ENCODE data around the gene DLGAP1.

The DLGAP1 gene

DNA sequence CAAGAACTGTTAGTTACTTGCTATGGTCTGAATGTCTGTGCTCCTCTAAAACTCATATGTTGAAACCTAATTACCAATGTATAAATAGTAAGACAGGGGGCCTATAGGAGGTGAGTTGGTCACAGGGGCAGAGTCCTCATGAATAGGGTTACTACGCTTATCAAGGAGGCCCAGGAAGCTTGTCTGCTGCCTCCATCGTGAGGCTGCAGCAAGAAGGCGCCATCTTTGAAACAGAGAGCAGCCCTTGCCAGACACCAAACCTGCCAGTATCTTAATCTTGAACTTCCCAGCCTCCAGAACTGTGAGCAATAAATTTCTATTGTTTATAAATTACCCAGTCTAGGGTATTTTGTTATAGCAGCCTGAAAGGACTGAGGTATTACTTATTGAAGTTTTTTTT, 926.0 kb downstream of the DLGAP1 start:
- Mint-ChIP-seq H3K27me3 (no peaks in the 10 kb centered on the region), H3K4me1 (peaks cover 15% of the 10 kb centered on the region), H3K4me3 (no peak overlapping the region), H3K27ac (no peak overlapping the region), H3K36me3 (no peaks in the 10 kb centered on the region), H3K9me3 (no peaks in the 10 kb centered on the region)

DNA sequence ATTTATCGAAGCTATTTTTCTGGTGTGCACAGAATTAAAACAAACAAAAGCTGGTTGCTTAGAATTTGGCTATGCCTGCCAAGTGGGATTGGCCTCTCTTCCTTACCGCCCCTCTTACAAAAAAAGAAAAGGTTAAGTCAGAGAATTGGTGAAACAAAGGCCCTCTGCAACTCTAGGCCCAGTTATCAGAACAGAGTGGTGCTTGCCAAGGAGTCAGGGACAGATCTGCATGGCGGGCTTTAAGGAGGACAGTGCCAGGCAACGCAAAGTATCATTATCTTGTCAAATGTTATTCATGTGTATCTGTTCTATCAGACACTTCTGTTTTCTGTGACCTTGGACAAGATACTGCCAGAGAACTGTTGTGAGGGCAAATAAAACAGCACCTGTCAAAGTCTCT, 926.9 kb downstream of the DLGAP1 start:
- no peak overlapping the region for H3K4me3 Mint-ChIP-seq
- peaks cover 15% of the 10 kb centered on the region for H3K4me1 Mint-ChIP-seq
- no peak overlapping the region for H3K27ac Mint-ChIP-seq
- H3K36me3 Mint-ChIP-seq = no peaks in the 10 kb centered on the region
- no peaks in the 10 kb centered on the region for H3K27me3 Mint-ChIP-seq
- no peaks in the 10 kb centered on the region for H3K9me3 Mint-ChIP-seq

DNA sequence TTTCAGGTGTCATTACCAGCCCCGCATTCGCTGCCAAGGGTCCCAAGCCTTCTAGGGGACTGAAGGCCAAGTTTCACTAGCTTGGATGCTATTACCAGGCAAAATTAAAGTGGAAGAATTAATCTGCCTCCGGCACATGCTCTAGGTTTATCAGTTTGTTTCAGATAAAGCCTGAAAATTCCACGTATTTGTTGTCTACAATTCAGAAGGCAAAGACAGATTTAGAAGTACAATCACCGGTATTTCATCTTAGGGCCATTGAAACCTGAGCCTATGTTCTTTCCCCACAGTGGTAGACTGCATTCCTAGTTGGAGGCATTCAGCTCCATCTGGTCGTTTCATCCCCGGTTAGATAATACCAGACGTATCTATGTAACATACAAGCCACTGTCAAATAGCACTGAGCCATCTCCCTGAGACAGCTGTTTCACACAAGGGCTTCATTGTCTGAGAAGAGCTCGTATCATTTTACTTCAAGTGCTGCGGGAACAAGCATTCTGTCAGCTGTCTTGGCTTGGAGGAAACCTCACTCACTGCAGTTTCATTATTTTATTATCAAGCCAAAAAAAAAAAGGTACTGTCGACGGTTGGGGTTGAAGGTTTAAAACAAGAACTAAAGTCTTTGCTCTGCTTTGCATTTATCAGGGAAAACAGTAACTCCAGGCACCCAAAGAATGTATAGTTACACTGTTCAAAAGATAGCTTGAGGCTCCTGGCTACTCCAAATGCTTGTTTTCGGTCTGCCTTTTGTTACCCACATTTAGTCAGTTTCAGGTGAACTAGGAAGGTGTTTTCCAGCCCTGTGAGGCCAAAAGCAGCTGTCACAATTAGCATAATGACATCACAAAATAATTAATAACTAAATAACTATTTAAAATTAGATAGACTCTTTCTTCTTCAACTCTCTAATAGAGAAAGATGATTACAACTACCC, 928.4 kb downstream of the DLGAP1 start:
- peak overlapping the region; percentile 2 for H3K27ac Mint-ChIP-seq

DNA sequence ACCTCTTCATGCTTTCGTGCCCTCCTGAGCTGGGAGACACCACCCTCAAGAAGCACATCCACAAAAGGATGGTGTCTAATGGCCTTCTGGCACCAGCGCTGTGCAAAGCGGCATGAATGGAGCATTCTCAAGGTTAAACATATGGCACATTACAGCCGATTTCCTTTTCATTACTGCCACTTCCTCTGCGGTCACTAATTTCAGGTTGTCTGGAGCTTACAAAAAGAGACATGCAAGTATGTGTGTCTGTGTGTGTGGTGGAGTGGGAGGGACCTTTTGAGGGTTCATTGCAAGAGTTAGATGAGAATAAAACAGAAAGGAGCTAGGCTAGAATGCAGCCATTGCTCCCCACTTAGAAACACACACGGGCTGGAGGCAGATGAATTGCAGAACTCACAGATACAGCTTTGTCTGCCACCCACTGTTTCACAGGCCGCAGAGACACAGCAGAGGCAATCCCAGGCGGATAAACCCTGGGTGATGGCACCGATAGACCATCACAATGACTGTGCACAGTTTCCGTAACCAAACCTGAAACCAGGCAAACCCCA, 929.2 kb downstream of the DLGAP1 start:
- no peaks in the 10 kb centered on the region for H3K9me3 Mint-ChIP-seq
- peak overlapping the region; percentile 1 for H3K4me3 Mint-ChIP-seq
- peaks cover 15% of the 10 kb centered on the region for H3K4me1 Mint-ChIP-seq
- no peaks in the 10 kb centered on the region for H3K27me3 Mint-ChIP-seq
- H3K27ac Mint-ChIP-seq = no peak overlapping the region
- H3K36me3 Mint-ChIP-seq = no peaks in the 10 kb centered on the region

More for the DNA sequence above, 928.4 kb downstream of the DLGAP1 start:
- Mint-ChIP-seq H3K4me1 (peaks cover 15% of the 10 kb centered on the region), H3K36me3 (no peaks in the 10 kb centered on the region), H3K9me3 (no peaks in the 10 kb centered on the region), H3K4me3 (no peak overlapping the region), H3K27me3 (no peaks in the 10 kb centered on the region)

DNA sequence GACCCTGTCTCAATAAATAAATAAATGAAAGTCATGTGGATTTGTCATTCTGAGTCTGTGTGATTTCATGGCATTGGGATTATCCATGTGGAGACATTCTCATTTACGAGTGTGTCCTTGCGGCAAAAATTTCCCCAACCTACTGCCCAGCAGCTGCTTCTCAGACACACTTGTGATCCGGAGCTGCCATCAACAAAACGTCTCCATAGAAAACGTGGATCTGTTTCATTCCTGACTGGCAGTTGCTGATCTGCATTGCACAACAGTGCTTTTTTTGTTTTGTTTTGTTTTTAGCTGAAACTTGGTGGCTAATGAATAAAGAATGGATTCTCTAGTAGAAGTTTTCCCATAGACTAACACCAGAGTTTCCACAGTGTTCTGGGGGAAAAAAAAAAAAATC, 930.4 kb downstream of the DLGAP1 start:
- H3K27me3 Mint-ChIP-seq = no peaks in the 10 kb centered on the region
- no peaks in the 10 kb centered on the region for H3K9me3 Mint-ChIP-seq
- H3K4me1 Mint-ChIP-seq = peaks cover 15% of the 10 kb centered on the region
- no peak overlapping the region for H3K27ac Mint-ChIP-seq
- no peak overlapping the region for H3K4me3 Mint-ChIP-seq
- H3K36me3 Mint-ChIP-seq = no peaks in the 10 kb centered on the region

DNA sequence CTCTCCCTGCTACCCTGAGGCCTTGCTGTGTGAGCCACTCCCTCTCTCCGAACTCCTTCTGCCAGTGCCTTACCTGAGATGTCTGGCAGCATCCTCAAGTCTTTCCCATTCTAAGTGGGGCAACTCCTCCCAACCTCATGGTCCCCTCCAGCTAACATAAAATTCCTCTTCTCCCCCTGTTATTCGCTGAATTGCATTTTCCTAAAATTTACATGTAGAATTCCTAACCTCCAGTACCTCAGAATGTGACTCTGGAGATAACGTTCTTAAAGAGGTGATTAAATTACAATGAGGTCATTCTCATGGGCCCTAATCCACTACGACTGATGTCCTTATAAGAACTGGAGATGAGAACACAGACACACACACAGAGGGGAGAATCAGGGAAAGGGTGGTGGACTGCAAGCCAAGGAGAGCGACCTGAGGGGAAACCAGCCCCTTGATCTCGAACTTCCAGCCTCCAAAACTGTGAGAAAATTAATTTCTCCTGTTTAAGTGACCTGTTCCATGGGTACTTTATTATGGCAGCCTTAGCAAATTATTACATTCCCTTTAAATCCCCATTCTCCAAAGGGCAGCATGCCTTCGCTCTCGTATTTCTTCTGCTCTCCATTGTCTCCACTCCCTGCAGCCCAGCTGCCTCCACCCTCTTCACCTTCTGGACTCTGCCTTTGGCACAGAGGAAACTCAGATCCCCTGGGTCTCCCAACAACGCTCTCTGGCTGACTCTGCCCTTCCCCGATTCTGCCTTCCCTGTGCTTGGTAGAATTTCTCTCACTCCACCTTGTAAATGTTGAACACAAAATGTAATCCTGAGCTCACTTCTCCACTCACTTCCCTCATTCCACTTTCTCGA, 934.6 kb downstream of the DLGAP1 start:
- Mint-ChIP-seq H3K36me3 (no peaks in the 10 kb centered on the region), H3K27me3 (no peaks in the 10 kb centered on the region), H3K4me3 (no peak overlapping the region), H3K9me3 (no peaks in the 10 kb centered on the region), H3K4me1 (no peaks in the 10 kb centered on the region), H3K27ac (peak overlapping the region; percentile 56)

DNA sequence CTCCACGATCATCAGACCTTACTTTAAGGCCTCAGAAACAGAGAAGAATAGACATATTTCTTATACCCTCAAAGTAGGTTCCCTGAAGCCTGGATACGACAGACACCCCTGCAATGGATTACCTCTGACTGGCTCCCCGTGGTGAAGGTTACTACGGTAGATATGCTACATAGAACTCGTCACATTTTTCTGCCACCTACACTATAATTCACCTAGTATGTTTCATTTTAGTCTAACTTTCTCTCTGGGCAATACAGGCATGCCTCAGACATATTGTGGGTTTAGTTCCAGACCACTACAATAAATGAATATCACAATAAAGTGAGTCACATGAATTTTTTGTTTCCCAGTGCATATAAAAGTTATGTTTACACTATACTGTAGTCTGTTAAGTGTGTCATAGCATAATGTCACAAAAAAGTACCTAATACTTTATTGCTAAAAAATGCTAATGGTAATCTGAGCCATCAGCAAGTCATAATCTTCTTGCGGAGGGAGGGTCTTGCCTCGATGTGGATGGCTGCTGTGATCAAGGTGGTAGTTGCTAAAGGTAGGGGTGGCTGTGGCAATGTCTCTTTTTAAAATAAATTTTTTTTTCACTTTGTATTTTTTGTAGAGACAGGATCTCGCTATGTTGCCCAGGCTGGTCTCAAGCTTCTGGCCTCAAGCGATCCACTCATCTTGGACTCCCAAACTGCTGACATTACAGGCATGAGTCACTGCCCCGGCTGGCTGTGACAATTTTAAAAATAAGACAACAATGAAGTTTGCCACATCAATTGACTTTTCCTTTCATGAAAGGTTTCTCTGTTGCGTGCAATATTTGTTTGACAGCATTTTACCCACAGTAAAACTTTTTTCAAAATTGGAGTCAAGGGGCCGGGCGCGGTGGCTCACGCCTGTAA, 940.5 kb downstream of the DLGAP1 start:
- H3K4me1 Mint-ChIP-seq = peaks cover 7% of the 10 kb centered on the region
- H3K27me3 Mint-ChIP-seq = no peaks in the 10 kb centered on the region
- H3K4me3 Mint-ChIP-seq = no peak overlapping the region
- no peaks in the 10 kb centered on the region for H3K9me3 Mint-ChIP-seq
- H3K36me3 Mint-ChIP-seq = no peaks in the 10 kb centered on the region
- H3K27ac Mint-ChIP-seq = no peak overlapping the region

DNA sequence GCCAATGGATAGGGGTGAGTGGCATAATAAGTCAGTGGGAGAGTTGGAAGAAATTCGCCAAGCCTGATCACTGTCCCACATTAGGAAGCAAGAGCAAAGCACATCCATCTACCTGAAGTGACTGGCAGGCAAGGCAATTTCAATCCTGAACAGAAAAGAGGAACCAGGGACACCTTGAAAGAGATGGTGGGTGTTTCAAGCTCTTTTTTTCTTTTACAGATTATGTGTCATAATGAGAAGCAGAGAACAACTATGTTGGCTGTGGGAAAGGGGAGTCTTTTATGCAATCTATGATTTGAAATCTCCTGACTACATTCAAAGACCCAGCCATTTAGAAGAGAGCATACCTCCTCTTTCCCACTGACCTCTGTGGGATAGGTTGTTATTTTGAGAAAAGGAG, 941.6 kb downstream of the DLGAP1 start:
- Mint-ChIP-seq H3K27me3 (no peaks in the 10 kb centered on the region), H3K27ac (no peak overlapping the region), H3K9me3 (no peaks in the 10 kb centered on the region), H3K4me3 (no peak overlapping the region), H3K36me3 (no peaks in the 10 kb centered on the region), H3K4me1 (peaks cover 7% of the 10 kb centered on the region)

DNA sequence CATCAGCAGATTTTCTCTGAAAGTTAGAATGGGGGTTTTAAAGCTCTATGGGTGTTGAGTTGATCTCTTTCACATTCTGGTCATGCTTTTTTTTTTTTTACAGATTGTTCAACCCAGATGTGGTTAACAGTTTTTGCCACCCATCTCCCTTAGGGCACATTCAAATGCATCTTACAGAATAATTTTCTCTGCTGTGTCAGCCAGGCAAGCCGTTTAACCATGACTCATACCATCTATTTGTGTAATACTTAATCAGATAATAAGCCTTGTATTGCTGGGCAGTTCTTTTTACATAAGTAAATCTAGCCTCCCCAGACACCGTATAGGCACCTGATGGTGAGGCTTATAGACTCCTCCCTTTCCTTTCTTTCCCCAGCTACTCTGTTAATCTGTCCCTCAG, 943.1 kb downstream of the DLGAP1 start:
- Mint-ChIP-seq H3K4me3 (no peak overlapping the region), H3K27ac (no peak overlapping the region), H3K9me3 (no peaks in the 10 kb centered on the region)

DNA sequence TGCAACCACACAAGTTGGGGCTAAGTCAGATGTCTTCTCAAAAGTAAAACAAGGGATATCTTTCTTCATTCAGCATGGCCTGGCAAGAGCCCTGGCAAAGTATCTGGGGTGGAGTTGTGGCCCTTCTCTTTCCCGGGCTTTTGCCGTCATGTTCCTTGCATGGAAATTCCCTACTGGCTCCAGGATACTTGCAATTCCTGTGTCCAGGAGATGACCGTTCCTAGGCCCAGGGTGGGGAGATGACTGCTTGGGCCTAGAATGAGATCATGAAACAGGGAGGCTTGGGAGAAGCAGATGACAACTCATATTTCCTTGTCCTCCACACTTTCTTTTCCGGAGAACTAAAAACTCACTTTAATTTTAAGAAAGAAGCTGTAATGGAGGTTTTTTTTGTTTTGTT, 944.2 kb downstream of the DLGAP1 start:
- Mint-ChIP-seq H3K27ac (no peak overlapping the region), H3K4me3 (no peak overlapping the region), H3K4me1 (peaks cover 7% of the 10 kb centered on the region), H3K27me3 (no peaks in the 10 kb centered on the region), H3K9me3 (no peaks in the 10 kb centered on the region), H3K36me3 (no peaks in the 10 kb centered on the region)

More for the DNA sequence above, 943.1 kb downstream of the DLGAP1 start:
- Mint-ChIP-seq H3K4me1 (peaks cover 7% of the 10 kb centered on the region), H3K27me3 (no peaks in the 10 kb centered on the region), H3K36me3 (no peaks in the 10 kb centered on the region)

DNA sequence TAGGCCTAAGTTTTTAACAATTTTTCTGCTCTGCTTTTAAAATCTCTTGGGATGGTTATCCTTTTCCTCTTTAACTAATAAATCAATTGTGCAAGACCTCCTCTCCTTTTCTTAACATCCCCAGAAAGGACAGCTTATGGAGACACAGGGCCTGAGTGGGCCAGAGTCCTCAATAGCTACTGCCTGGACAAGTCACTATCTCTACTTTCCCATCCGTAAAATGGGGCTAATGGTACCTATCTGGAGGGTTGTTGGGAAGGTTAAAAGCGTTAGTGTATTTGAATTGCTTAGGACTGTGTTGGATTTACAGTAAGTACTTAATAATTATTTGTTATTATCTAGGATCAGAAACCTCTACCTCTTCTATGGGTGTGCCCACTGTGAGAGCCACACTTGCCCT, 945.1 kb downstream of the DLGAP1 start:
- H3K27ac Mint-ChIP-seq = no peak overlapping the region
- H3K4me1 Mint-ChIP-seq = peaks cover 7% of the 10 kb centered on the region
- no peaks in the 10 kb centered on the region for H3K9me3 Mint-ChIP-seq
- no peaks in the 10 kb centered on the region for H3K36me3 Mint-ChIP-seq
- H3K27me3 Mint-ChIP-seq = no peaks in the 10 kb centered on the region
- no peak overlapping the region for H3K4me3 Mint-ChIP-seq

DNA sequence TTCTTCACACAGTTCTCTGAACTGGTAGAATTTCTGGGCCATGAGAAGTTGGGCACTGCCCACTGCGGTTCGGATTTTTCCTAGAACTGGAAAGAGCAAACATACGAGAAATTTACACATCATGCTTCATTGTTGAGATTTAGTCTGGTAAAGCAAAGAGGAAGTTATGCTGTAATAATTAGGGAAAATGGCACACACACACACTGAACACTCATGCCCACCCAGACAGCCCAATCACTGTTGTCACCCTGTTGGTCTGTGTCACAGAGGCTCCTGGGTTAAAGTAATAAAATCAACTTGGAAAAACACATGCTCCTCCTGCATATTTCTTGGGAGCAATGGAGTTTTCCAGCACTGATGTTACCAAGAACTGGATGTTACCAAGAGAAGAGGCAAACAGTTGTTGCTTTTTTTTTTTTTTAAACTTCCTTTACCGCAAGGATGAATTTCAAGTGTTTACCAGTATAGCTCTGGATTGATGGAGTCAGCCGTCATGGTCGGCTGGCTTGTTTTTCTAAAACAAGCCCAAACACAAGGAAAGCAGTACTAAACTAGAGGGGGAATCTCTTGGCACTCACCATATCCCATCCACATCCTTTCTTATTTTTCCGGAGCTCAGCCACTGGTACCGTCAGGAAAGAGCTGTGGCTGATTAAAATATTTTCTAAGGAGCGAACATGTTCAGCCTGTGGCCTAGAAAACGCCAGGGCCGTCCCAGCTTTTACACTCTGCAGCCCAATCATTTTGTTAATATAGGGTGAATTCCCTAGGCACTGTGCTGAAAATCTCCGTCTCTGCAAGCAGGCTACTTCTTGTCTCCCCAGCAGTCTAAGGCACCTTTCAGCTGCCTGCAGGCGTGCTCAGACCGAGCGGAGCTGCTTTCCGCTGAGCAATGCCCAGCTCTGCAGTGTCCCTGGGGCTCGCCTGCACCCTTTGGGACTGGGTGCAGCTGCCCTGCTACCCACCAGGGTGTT, 946.2 kb downstream of the DLGAP1 start:
- Mint-ChIP-seq H3K4me3 (no peak overlapping the region), H3K9me3 (no peaks in the 10 kb centered on the region), H3K27ac (no peak overlapping the region), H3K36me3 (no peaks in the 10 kb centered on the region), H3K4me1 (peaks cover 7% of the 10 kb centered on the region), H3K27me3 (no peaks in the 10 kb centered on the region)

DNA sequence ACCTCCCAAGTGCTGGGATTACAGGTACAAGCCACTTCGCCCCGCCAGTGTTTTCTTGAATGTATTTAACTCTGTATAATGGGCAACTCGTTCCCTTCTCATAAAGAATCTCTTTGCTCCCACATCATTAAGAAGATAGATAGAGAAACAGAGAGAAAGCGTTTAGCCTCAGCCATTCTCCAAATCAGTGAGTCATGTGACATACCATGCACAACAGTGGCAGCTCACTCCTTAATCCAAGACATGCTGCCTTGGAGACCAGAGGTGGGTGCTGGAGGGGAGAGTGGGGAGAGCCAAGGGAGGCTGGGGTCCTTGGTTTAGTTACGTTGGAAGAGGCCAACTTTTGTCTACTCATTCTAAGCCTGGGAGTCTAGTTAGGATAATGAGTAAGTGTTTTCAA, 950.5 kb downstream of the DLGAP1 start:
- Mint-ChIP-seq H3K9me3 (no peaks in the 10 kb centered on the region), H3K4me1 (peaks cover 3% of the 10 kb centered on the region), H3K27me3 (peaks cover 6% of the 10 kb centered on the region), H3K36me3 (no peaks in the 10 kb centered on the region), H3K4me3 (no peak overlapping the region), H3K27ac (no peak overlapping the region)

DNA sequence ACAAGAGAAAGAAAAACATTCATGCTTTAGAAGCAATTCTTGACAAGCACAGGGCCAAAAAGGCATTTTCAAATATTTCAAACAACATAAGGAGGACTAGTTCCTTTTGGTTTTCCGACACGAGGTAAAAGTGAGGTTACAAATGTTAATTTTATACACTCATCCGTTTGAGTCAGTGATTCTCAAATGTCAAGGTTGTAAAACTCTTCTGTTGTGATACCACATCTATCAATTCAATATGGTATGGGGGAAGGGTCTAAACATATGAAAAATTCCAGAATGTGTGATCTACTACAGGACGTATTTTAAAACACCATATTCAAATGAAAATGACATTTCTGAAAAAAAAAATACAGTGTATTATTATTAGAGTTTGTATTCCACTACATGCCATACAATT, 952.5 kb downstream of the DLGAP1 start:
- H3K36me3 Mint-ChIP-seq = no peaks in the 10 kb centered on the region

More for the DNA sequence above, 952.5 kb downstream of the DLGAP1 start:
- no peak overlapping the region for H3K4me3 Mint-ChIP-seq
- H3K9me3 Mint-ChIP-seq = no peaks in the 10 kb centered on the region
- peaks cover 13% of the 10 kb centered on the region for H3K4me1 Mint-ChIP-seq
- no peak overlapping the region for H3K27ac Mint-ChIP-seq
- H3K27me3 Mint-ChIP-seq = peaks cover 21% of the 10 kb centered on the region

All from activated naive CD4-positive, alpha-beta T cell treated with anti-CD3 and anti-CD28 coated beads, Interleukin-2, amount 50 U/mL, for 24 hours (primary cell).